ENCODE data around the gene TMEM158. TPM values are rescaled to one million over a fixed set of nuclear protein-coding genes. Genes with fewer than 3 reads are reported as not detected.

TMEM158 gene
- total RNA-seq, 1 donor from 2014 or later, result 1.2 TPM

DNA sequence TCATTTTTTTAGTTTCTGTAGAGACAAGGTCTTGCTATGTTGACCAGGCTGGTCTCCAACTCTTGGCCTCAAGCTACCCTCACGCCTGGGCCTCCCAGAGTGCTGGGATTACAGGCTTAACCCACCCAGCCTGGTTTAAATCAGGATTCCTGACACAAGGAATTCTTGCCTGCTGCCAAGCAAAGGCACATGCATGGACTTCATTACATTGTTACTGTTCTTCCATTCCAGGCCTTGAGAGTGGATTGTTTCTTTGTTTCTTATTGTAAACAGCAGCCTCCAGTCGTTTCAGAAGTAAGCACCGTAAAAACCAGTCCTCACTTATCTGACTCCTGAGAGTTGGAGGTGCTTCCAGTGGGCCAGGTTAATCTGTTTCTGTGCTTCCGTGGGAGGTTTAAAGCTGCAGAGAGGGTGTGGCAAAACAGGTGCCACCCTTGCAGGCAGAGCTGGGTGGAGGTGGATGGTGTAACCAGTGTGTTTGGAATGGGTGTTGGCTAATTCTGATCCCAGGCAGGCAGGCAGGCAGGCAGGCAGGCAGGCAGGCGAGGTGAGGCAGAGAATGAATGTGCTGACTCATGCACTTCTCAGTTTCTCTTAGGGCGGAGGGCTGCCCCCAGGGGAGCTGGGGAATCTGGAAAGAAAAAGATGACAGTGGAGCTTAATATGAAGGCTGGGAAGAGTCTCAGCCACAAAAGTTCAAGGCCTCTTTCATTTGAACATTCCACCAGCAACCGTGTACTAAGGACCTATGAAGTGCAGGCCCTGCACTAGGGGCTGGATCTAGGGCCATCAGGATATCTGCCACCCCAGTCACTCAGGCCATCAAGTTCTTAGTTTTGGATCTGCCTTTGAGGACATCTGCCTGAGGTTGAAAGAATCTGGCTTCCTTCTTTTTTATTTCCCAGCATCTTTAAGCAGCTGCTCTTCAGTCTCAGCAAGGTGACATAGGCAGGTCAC, 42.9 kb downstream of the TMEM158 start:
- Histone ChIP-seq H3K27ac (peak overlapping the region; percentile 44), H3K36me3 (no peaks in the 10 kb centered on the region), H3K9me3 (no peaks in the 10 kb centered on the region), H3K4me3 (no peak overlapping the region), H3K27me3 (no peaks in the 10 kb centered on the region), H3K4me1 (peaks cover 22% of the 10 kb centered on the region)
- TF ChIP-seq POLR2AphosphoS5 (IDR thresholded peaks at IDR 0.05; ENCODE audit: insufficient read depth in 1 of 2, low read depth in 1 of 2), result peak; percentile 14 to 26
- TF ChIP-seq, protein P1, sequence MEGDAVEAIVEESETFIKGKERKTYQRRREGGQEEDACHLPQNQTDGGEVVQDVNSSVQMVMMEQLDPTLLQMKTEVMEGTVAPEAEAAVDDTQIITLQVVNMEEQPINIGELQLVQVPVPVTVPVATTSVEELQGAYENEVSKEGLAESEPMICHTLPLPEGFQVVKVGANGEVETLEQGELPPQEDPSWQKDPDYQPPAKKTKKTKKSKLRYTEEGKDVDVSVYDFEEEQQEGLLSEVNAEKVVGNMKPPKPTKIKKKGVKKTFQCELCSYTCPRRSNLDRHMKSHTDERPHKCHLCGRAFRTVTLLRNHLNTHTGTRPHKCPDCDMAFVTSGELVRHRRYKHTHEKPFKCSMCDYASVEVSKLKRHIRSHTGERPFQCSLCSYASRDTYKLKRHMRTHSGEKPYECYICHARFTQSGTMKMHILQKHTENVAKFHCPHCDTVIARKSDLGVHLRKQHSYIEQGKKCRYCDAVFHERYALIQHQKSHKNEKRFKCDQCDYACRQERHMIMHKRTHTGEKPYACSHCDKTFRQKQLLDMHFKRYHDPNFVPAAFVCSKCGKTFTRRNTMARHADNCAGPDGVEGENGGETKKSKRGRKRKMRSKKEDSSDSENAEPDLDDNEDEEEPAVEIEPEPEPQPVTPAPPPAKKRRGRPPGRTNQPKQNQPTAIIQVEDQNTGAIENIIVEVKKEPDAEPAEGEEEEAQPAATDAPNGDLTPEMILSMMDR (IDR thresholded peaks at IDR 0.05), result no peak
- TF ChIP-seq POLR2A (IDR thresholded peaks at IDR 0.05), result no peak
- intact Hi-C loops (cut with DNase I), result no loop called here
- no peak for DNase-seq (ENCODE audit: extremely low spot score in 2 of 2)

DNA sequence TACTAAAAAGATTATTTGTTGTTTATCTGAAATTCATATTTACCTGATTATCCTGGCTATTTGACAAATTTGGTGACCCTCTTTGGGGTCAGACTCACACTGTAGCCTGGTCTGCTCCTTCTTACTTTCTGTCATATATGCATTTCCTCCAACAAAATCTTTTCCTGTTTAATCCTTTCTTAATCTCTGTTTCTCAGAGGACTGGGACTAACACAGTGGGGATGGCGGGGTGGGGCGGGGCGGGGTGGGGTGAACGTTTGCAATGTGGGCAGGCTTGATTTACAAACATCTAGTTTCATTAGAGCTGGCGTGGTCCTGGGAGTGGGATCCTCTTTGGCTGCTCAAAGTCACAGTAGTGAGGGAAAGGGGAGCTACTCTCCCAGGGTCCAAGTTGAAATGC, 44.6 kb downstream of the TMEM158 start:
- TF ChIP-seq, protein P1 (IDR thresholded peaks at IDR 0.05), result no peak
- TF ChIP-seq POLR2AphosphoS5 (IDR thresholded peaks at IDR 0.05; ENCODE audit: insufficient read depth in 1 of 2, low read depth in 1 of 2), result no peak
- no peak for TF ChIP-seq POLR2A (IDR thresholded peaks at IDR 0.05)
- no peak overlapping the region for H3K4me3 ChIP-seq
- intact Hi-C loops (cut with DNase I), result no loop called here
- H3K4me1 ChIP-seq, result peaks cover 22% of the 10 kb centered on the region
- H3K27me3 ChIP-seq, result no peaks in the 10 kb centered on the region
- no peak for DNase-seq (ENCODE audit: extremely low spot score in 2 of 2)
- H3K36me3 ChIP-seq, result no peaks in the 10 kb centered on the region
- H3K9me3 ChIP-seq, result no peaks in the 10 kb centered on the region
- no peak overlapping the region for H3K27ac ChIP-seq

DNA sequence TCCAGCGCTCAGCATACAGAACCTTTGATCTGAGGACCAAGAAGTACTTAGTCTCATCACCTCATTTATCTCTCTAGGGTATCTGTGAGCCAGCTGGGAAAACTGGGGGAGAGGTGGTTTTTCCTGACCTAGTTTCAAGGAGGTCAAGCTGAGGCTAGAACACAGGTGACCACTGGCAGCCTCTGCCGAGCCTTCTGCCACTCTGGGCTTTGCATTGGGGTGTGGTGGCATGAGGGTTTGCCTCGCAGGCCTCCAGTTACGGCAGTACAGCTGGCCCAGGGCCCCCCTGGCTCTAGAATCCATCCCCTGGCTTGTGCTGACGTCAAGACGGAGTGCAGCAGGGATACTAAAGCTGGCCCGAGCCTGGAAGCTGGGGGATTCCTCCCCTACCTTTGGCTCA, 45.2 kb downstream of the TMEM158 start:
- H3K36me3 ChIP-seq, result no peaks in the 10 kb centered on the region
- TF ChIP-seq POLR2A (IDR thresholded peaks at IDR 0.05), result no peak
- TF ChIP-seq, protein P1 (IDR thresholded peaks at IDR 0.05), result no peak
- TF ChIP-seq POLR2AphosphoS5 (IDR thresholded peaks at IDR 0.05; ENCODE audit: insufficient read depth in 1 of 2, low read depth in 1 of 2), result no peak
- peaks cover 22% of the 10 kb centered on the region for H3K4me1 ChIP-seq
- H3K27me3 ChIP-seq, result no peaks in the 10 kb centered on the region
- DNase-seq (ENCODE audit: extremely low spot score in 2 of 2), result no peak
- H3K27ac ChIP-seq, result no peak overlapping the region
- H3K4me3 ChIP-seq, result no peak overlapping the region
- H3K9me3 ChIP-seq, result no peaks in the 10 kb centered on the region
- intact Hi-C loops (cut with DNase I), result no loop called here

DNA sequence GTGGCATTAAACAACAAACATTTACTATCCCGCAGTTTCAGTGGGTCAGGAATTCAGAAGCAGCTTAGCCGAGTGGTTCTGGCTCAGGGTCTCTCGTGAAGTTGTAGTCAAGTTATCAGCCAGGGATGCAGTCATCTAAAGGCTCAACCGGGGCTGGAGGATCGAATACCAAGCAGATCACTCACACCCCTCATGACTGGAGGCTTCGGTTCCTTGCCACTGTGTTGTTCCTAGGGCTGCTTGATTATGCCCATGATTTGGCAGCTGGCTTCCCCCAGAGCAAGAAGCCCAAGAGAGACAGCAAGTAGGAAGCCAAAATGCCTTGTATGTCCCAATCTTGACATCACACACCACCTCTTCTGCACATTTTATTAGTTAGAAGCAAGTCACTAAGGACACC, 46.0 kb downstream of the TMEM158 start:
- Histone ChIP-seq H3K4me1 (peaks cover 22% of the 10 kb centered on the region), H3K27ac (no peak overlapping the region), H3K27me3 (no peaks in the 10 kb centered on the region), H3K4me3 (no peak overlapping the region), H3K9me3 (no peaks in the 10 kb centered on the region), H3K36me3 (no peaks in the 10 kb centered on the region)
- TF ChIP-seq POLR2AphosphoS5 (IDR thresholded peaks at IDR 0.05; ENCODE audit: insufficient read depth in 1 of 2, low read depth in 1 of 2) (no peak), POLR2A (IDR thresholded peaks at IDR 0.05) (no peak)
- TF ChIP-seq, protein P1 (IDR thresholded peaks at IDR 0.05), result no peak
- no peak for DNase-seq (ENCODE audit: extremely low spot score in 2 of 2)
- intact Hi-C loops (cut with DNase I), result no loop called here

DNA sequence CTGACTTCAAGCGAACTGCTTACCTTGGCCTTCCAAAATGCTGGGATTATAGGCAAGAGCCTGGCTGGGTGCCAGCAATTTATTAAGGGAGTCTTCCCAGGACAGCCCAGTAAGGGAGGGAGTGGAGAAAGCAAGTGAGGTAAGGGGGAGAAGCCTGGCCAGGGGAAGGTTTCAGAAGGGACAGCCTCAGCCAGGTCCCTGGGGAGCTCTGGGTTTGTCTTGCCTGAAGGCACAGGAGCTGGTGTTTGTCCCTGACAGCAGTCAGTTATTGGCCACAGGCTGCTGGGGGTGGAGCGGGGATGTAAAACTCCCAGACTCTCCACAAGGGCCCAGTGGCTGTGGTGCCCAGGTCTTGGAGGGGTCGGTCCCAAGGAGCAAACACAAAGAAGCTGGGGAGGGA, 46.9 kb downstream of the TMEM158 start:
- Histone ChIP-seq H3K9me3 (no peaks in the 10 kb centered on the region), H3K27me3 (no peaks in the 10 kb centered on the region), H3K36me3 (no peaks in the 10 kb centered on the region), H3K4me3 (no peak overlapping the region), H3K4me1 (peaks cover 16% of the 10 kb centered on the region), H3K27ac (no peak overlapping the region)
- TF ChIP-seq, protein P1 (IDR thresholded peaks at IDR 0.05), result no peak
- no peak for TF ChIP-seq POLR2A (IDR thresholded peaks at IDR 0.05)
- TF ChIP-seq POLR2AphosphoS5 (IDR thresholded peaks at IDR 0.05; ENCODE audit: insufficient read depth in 1 of 2, low read depth in 1 of 2), result no peak
- no peak for DNase-seq (ENCODE audit: extremely low spot score in 2 of 2)
- intact Hi-C loops (cut with DNase I), result no loop called here

Data from vagina (tissue), 2 donors.